DOHH2 (cell line): ENCODE measurements around the gene DLG1.

Source experiments
- H3F3A ChIP-seq: fragments of 200-600 bp; sonication (generic), shearing (Covaris generic); 2 replicates; pipeline ENCODE4 v1.6.0; 2016; ENCODE audit warnings: antibody characterized with exemption, mild to moderate bottlenecking; ENCODE audit not compliant: control insufficient read depth, insufficient read depth
- H3K27ac ChIP-seq: fragments of 200-600 bp; sonication (generic); 2 replicates; pipeline ENCODE4 v1.5.1; 2014; ENCODE audit warnings: low read depth, mild to moderate bottlenecking, low read length, moderate library complexity
- H3K27me3 ChIP-seq: fragments of 200-600 bp; sonication (generic); 2 replicates; pipeline ENCODE4 v1.6.1; 2014; ENCODE audit warnings: mild to moderate bottlenecking, low read length, mixed read lengths; ENCODE audit not compliant: control insufficient read depth
- H3K36me3 ChIP-seq: fragments of 200-600 bp; sonication (generic); 2 replicates; pipeline ENCODE4 v1.6.1; 2014; ENCODE audit warnings: mild to moderate bottlenecking, low read length, moderate library complexity, mixed read lengths; ENCODE audit not compliant: control insufficient read depth
- H3K4me1 ChIP-seq: fragments of 200-600 bp; sonication (generic); 2 replicates; pipeline ENCODE4 v1.6.1; 2014; ENCODE audit warnings: mild to moderate bottlenecking, low read length, mixed read lengths; ENCODE audit not compliant: control insufficient read depth
- H3K4me2 ChIP-seq: fragments of 200-600 bp; sonication (generic); 2 replicates; pipeline ENCODE4 v1.6.0; 2014; ENCODE audit warnings: mild to moderate bottlenecking, low read length, moderate library complexity
- H3K4me3 ChIP-seq: fragments of 200-600 bp; sonication (generic); 2 replicates; pipeline ENCODE4 v1.5.1; 2014; ENCODE audit warnings: mild to moderate bottlenecking, low read length, mixed read lengths
- H3K79me2 ChIP-seq: fragments of 200-600 bp; sonication (generic); 2 replicates; pipeline ENCODE4 v1.6.1; 2014; ENCODE audit warnings: mild to moderate bottlenecking, low read length, mixed read lengths; ENCODE audit not compliant: control insufficient read depth
- H3K9me2 ChIP-seq: fragments of 200-600 bp; sonication (generic); replicated peaks from 2 replicates; pipeline ENCODE4 v1.6.1; 2014; ENCODE audit warnings: mild to moderate bottlenecking, low read length, mixed read lengths; ENCODE audit not compliant: control insufficient read depth
- H3K9me3 ChIP-seq: fragments of 200-600 bp; sonication (generic); 2 replicates; pipeline ENCODE4 v1.6.1; 2014; ENCODE audit warnings: antibody characterized with exemption, low read length, mixed read lengths; ENCODE audit not compliant: control insufficient read depth, insufficient read depth
- H4K20me1 ChIP-seq: fragments of 200-600 bp; sonication (generic); 2 replicates; pipeline ENCODE4 v1.6.0; 2014; ENCODE audit warnings: low read depth, mild to moderate bottlenecking, antibody characterized with exemption, low read length, moderate library complexity; ENCODE audit not compliant: control insufficient read depth, insufficient read depth
- EZH2phosphoT487 ChIP-seq: fragments of 200-600 bp; sonication (generic); IDR thresholded peaks from 2 replicates; pipeline ENCODE4 v1.6.1; 2017; ENCODE audit warnings: borderline replicate concordance, mild to moderate bottlenecking, antibody characterized with exemption, low read length, moderate library complexity, mixed read lengths
- TF ChIP-seq, protein P1 (sequence below): fragments of 200-600 bp; sonication (generic); IDR thresholded peaks from one replicate; pipeline ENCODE4 v1.5.1; 2014; ENCODE audit warnings: antibody characterized with exemption, mild to moderate bottlenecking, low read depth, low read length; ENCODE audit not compliant: poor library complexity, severe bottlenecking

DLG1 gene

DNA sequence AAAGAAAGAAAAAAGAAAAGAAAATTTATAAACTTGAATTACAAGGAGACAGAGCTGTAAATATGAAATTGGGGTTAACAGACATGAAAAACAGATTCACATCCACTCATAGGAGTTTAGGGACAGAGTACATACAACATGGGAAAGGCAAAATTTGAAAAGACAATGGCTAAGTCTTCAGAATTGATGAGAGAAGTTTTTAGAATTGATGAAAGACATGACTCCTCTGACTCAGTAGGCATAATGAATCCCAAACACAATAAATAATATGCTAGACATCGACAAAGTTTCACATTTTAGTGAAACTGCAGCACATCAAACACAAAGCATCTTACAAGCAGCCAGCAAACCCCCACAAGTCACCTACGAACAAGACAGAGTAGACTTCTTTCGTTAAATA, 184.4 kb downstream of the DLG1 start:
- Histone ChIP-seq H4K20me1 (no peaks in the 10 kb centered on the region), H3F3A (no peaks in the 10 kb centered on the region), H3K9me3 (no peaks in the 10 kb centered on the region), H3K9me2 (no peaks in the 10 kb centered on the region), H3K4me1 (no peaks in the 10 kb centered on the region), H3K27ac (no peak overlapping the region), H3K79me2 (no peaks in the 10 kb centered on the region), H3K4me2 (no peak overlapping the region), H3K36me3 (peaks cover 46% of the 10 kb centered on the region), H3K27me3 (no peaks in the 10 kb centered on the region), H3K4me3 (no peak overlapping the region)
- TF ChIP-seq EZH2phosphoT487 = no peak
- TF ChIP-seq, protein P1, sequence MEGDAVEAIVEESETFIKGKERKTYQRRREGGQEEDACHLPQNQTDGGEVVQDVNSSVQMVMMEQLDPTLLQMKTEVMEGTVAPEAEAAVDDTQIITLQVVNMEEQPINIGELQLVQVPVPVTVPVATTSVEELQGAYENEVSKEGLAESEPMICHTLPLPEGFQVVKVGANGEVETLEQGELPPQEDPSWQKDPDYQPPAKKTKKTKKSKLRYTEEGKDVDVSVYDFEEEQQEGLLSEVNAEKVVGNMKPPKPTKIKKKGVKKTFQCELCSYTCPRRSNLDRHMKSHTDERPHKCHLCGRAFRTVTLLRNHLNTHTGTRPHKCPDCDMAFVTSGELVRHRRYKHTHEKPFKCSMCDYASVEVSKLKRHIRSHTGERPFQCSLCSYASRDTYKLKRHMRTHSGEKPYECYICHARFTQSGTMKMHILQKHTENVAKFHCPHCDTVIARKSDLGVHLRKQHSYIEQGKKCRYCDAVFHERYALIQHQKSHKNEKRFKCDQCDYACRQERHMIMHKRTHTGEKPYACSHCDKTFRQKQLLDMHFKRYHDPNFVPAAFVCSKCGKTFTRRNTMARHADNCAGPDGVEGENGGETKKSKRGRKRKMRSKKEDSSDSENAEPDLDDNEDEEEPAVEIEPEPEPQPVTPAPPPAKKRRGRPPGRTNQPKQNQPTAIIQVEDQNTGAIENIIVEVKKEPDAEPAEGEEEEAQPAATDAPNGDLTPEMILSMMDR = no peak

DNA sequence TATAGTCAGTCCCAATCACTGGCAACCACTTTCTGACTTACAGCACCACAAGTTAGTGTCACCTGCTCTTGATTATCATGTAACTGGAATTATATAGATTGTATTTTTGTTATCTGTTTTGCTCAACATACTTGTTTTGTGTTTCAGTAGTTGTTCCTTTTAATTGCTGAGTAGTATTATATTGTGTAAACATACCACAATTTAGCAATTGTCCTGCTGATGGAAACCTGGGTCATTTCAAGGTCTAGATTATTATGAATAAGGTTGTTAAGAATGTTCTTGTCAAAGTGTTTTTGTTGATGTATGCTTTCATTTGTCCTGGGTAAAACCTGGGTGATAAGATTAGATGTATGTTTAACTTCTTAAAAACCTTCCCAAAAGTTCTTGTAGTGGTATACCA, 186.7 kb downstream of the DLG1 start:
- TF ChIP-seq, protein P1 = no peak
- TF ChIP-seq EZH2phosphoT487 = no peak
- H3F3A ChIP-seq = no peaks in the 10 kb centered on the region
- peaks cover 47% of the 10 kb centered on the region for H3K36me3 ChIP-seq
- no peaks in the 10 kb centered on the region for H3K4me1 ChIP-seq
- no peaks in the 10 kb centered on the region for H3K9me2 ChIP-seq
- H3K27ac ChIP-seq = no peak overlapping the region
- no peaks in the 10 kb centered on the region for H4K20me1 ChIP-seq
- no peaks in the 10 kb centered on the region for H3K79me2 ChIP-seq
- no peak overlapping the region for H3K4me2 ChIP-seq
- no peaks in the 10 kb centered on the region for H3K27me3 ChIP-seq
- H3K9me3 ChIP-seq = no peaks in the 10 kb centered on the region
- no peak overlapping the region for H3K4me3 ChIP-seq

DNA sequence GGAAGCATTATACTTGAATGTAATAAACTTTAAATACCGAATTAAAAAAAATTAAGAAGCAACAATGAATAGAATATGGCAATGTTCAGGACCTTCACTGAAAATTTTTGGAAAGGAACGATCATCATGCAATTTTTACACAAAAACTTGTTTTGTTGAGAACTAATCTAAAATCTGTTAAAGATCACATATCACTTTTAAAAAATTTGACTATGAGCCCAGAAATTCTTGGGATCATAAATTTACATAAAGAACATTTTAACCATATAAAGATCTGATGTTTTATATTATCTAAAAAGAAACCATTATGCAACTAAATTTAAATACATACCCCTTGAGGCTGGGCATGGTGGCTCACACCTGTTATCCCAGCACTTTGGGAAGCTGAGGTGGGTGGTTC, 192.6 kb downstream of the DLG1 start:
- H3K9me3 ChIP-seq = no peaks in the 10 kb centered on the region

More for the DNA sequence above, 192.6 kb downstream of the DLG1 start:
- Histone ChIP-seq H3K4me2 (no peak overlapping the region), H3F3A (no peaks in the 10 kb centered on the region), H3K79me2 (no peaks in the 10 kb centered on the region), H3K27ac (no peak overlapping the region), H4K20me1 (no peaks in the 10 kb centered on the region), H3K9me2 (no peaks in the 10 kb centered on the region), H3K4me1 (no peaks in the 10 kb centered on the region), H3K27me3 (no peaks in the 10 kb centered on the region), H3K4me3 (no peak overlapping the region), H3K36me3 (peaks cover 28% of the 10 kb centered on the region)
- TF ChIP-seq, protein P1 = no peak
- no peak for TF ChIP-seq EZH2phosphoT487
